ENCODE data around the gene SLC9A7.

Gene SLC9A7

GRCh38 chrX:46758956-46759644 is at the start of gene SLC9A7:
TSS of gene SLC9A7 (minus strand) at chrX:46759118. CDS start at chrX:46759029, 89 bp downstream.
- TF ChIP-seq, protein P1, sequence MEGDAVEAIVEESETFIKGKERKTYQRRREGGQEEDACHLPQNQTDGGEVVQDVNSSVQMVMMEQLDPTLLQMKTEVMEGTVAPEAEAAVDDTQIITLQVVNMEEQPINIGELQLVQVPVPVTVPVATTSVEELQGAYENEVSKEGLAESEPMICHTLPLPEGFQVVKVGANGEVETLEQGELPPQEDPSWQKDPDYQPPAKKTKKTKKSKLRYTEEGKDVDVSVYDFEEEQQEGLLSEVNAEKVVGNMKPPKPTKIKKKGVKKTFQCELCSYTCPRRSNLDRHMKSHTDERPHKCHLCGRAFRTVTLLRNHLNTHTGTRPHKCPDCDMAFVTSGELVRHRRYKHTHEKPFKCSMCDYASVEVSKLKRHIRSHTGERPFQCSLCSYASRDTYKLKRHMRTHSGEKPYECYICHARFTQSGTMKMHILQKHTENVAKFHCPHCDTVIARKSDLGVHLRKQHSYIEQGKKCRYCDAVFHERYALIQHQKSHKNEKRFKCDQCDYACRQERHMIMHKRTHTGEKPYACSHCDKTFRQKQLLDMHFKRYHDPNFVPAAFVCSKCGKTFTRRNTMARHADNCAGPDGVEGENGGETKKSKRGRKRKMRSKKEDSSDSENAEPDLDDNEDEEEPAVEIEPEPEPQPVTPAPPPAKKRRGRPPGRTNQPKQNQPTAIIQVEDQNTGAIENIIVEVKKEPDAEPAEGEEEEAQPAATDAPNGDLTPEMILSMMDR (IDR thresholded peaks at IDR 0.05; ENCODE audit: insufficient read depth, missing control alignments): peak; percentile 54
- no peak for DNase-seq (ENCODE audit: insufficient read length, low spot score)
- no peak for FAIRE-seq

- DNase-seq (ENCODE audit: insufficient read length, low spot score) (no peak), FAIRE-seq (no peak)
- TF ChIP-seq, protein P1 (IDR thresholded peaks at IDR 0.05; ENCODE audit: insufficient read depth, missing control alignments): no peak
Measured at GRCh38 chrX:46805270-46805669, 46.4 kb upstream of the SLC9A7 start.

DNA sequence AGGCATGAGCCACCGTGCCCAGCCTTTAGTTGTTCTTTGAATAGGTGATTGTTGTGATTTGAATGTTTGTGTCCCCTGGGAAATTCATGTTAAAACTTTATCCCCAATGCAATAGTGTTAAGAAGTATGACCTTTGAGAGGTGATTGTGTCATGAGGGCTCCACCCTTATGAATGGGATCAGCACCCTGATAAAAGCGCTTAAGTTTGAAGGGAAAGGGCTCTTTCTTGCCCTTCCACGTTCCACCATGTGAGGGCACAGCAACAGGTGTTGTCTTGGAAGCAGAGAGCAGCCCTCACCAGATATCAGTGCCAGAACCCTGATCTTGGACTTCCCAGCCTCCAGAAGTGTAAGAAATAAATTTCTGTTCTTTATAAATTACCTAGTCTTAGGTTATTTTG is 44.2 kb upstream of the SLC9A7 start:
- FAIRE-seq: no peak
- TF ChIP-seq, protein P1 (IDR thresholded peaks at IDR 0.05; ENCODE audit: insufficient read depth, missing control alignments): no peak
- DNase-seq (ENCODE audit: insufficient read length, low spot score): no peak

- no peak for FAIRE-seq
- TF ChIP-seq, protein P1 (IDR thresholded peaks at IDR 0.05; ENCODE audit: insufficient read depth, missing control alignments): peak; percentile 63
- no peak for DNase-seq (ENCODE audit: insufficient read length, low spot score)
Measured at GRCh38 chrX:46796574-46797191, 37.8 kb upstream of the SLC9A7 start.

GRCh38 chrX:46793386-46794143 is 34.6 kb upstream of the SLC9A7 start:
- FAIRE-seq: no peak
- TF ChIP-seq, protein P1 (IDR thresholded peaks at IDR 0.05; ENCODE audit: insufficient read depth, missing control alignments): no peak
- DNase-seq (ENCODE audit: insufficient read length, low spot score): no peak

- TF ChIP-seq, protein P1 (IDR thresholded peaks at IDR 0.05; ENCODE audit: insufficient read depth, missing control alignments): no peak
- FAIRE-seq (no peak), DNase-seq (ENCODE audit: insufficient read length, low spot score) (no peak)
Measured at GRCh38 chrX:46792810-46793188, 33.9 kb upstream of the SLC9A7 start.
